ENCODE measurements around the gene DUT. TPM values are rescaled to one million over a fixed set of nuclear protein-coding genes. Genes with fewer than 3 reads are reported as not detected.

Gene DUT
- total RNA-seq, 1 donor from 2014 or later, result 41.4 TPM

DNA sequence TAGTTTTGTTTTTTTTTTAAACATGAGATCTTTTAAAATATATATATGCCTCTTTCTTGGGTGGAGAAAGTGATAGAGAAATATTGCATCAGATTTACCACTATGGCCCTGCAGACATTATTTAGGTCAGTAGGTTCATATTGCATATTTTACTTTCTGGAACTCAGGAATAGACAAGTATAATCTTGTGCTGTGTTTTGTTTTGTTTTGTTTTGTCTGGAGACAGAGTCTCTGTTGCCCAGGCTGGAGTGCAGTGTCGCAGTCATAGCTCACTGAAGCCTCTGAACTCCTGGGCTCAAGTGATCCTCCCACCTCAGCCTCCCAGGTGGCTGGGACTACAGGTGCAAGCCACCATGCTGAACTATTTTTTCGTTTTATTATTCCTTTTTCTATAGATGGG lies 21.5 kb upstream of the DUT start:
- no peak overlapping the region for H3K9ac ChIP-seq (ENCODE audit: low read length)
- no peak overlapping the region for H3K4me3 ChIP-seq (ENCODE audit: insufficient read depth, low read depth, low read length)
- no peaks in the 10 kb centered on the region for H3K4me1 Mint-ChIP-seq (ENCODE audit: low read depth, unreplicated experiment)
- no peaks in the 10 kb centered on the region for H3K9me3 ChIP-seq (ENCODE audit: insufficient read depth, low read depth, low read length)
- FAIRE-seq (no peak), DNase-seq (ENCODE audit: low read depth) (no peak)
- H3K27ac ChIP-seq (ENCODE audit: low read depth, low read length), result no peak overlapping the region
- H3K27me3 Mint-ChIP-seq (ENCODE audit: low read depth, unreplicated experiment), result no peaks in the 10 kb centered on the region
- no peaks in the 10 kb centered on the region for H3K27me3 ChIP-seq (ENCODE audit: insufficient read depth, low read length)
- no peak overlapping the region for H2AFZ ChIP-seq (ENCODE audit: low read depth, low read length)
- no peaks in the 10 kb centered on the region for H3K9me3 Mint-ChIP-seq (ENCODE audit: unreplicated experiment)
- H3K4me3 Mint-ChIP-seq (ENCODE audit: unreplicated experiment), result no peak overlapping the region
- H3K4me2 ChIP-seq (ENCODE audit: low read length), result no peak overlapping the region
- no peaks in the 10 kb centered on the region for H3K36me3 ChIP-seq (ENCODE audit: insufficient read depth, low read length)
- H3K36me3 Mint-ChIP-seq (ENCODE audit: low read depth, unreplicated experiment), result no peaks in the 10 kb centered on the region
- no peaks in the 10 kb centered on the region for H4K20me1 ChIP-seq (ENCODE audit: insufficient read depth, low read length)
- TF ChIP-seq EZH2 (IDR thresholded peaks at IDR 0.05; ENCODE audit: insufficient read depth, low read length), result no peak
- TF ChIP-seq, protein P1, sequence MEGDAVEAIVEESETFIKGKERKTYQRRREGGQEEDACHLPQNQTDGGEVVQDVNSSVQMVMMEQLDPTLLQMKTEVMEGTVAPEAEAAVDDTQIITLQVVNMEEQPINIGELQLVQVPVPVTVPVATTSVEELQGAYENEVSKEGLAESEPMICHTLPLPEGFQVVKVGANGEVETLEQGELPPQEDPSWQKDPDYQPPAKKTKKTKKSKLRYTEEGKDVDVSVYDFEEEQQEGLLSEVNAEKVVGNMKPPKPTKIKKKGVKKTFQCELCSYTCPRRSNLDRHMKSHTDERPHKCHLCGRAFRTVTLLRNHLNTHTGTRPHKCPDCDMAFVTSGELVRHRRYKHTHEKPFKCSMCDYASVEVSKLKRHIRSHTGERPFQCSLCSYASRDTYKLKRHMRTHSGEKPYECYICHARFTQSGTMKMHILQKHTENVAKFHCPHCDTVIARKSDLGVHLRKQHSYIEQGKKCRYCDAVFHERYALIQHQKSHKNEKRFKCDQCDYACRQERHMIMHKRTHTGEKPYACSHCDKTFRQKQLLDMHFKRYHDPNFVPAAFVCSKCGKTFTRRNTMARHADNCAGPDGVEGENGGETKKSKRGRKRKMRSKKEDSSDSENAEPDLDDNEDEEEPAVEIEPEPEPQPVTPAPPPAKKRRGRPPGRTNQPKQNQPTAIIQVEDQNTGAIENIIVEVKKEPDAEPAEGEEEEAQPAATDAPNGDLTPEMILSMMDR (IDR thresholded peaks at IDR 0.05; ENCODE audit: insufficient read depth, low read depth, low read length), result no peak
- no peaks in the 10 kb centered on the region for H3K79me2 ChIP-seq (ENCODE audit: insufficient read depth, low read length)
- no peaks in the 10 kb centered on the region for H3K4me1 ChIP-seq (ENCODE audit: insufficient read depth, low read length)
- H3K27ac Mint-ChIP-seq (ENCODE audit: unreplicated experiment), result no peak overlapping the region

DNA sequence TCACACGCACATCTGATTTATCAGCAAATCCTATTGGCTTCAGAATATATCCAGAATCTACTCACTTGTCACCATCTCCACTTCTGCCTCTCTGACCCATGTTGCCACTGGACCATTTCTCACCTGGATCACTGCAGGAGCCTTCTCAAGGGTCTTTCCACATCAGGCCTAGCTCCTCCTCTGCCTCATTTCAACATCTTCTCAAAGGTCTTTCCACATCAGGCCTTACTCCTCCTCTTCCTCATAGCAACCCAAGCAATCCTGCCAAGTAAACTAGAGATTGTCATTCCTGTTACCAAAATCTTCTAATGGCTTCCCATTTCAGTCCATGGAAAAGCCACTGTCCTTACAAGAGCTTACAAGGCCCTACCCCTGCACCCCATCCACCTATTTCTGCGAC lies 18.0 kb upstream of the DUT start:
- Histone ChIP-seq H3K4me1 (ENCODE audit: insufficient read depth, low read length) (no peaks in the 10 kb centered on the region), H3K9ac (ENCODE audit: low read length) (no peak overlapping the region), H3K4me2 (ENCODE audit: low read length) (no peak overlapping the region), H3K36me3 (ENCODE audit: insufficient read depth, low read length) (no peaks in the 10 kb centered on the region), H3K27me3 (ENCODE audit: insufficient read depth, low read length) (no peaks in the 10 kb centered on the region), H3K27ac (ENCODE audit: low read depth, low read length) (no peak overlapping the region), H3K9me3 (ENCODE audit: insufficient read depth, low read depth, low read length) (no peaks in the 10 kb centered on the region), H2AFZ (ENCODE audit: low read depth, low read length) (no peak overlapping the region), H4K20me1 (ENCODE audit: insufficient read depth, low read length) (no peaks in the 10 kb centered on the region), H3K79me2 (ENCODE audit: insufficient read depth, low read length) (no peaks in the 10 kb centered on the region), H3K4me3 (ENCODE audit: insufficient read depth, low read depth, low read length) (no peak overlapping the region)
- H3K4me3 Mint-ChIP-seq (ENCODE audit: unreplicated experiment), result no peak overlapping the region
- no peaks in the 10 kb centered on the region for H3K9me3 Mint-ChIP-seq (ENCODE audit: unreplicated experiment)
- H3K27me3 Mint-ChIP-seq (ENCODE audit: low read depth, unreplicated experiment), result no peaks in the 10 kb centered on the region
- TF ChIP-seq, protein P1 (IDR thresholded peaks at IDR 0.05; ENCODE audit: insufficient read depth, low read depth, low read length), result no peak
- TF ChIP-seq EZH2 (IDR thresholded peaks at IDR 0.05; ENCODE audit: insufficient read depth, low read length), result no peak
- DNase-seq (ENCODE audit: low read depth), result no peak
- peaks cover 2% of the 10 kb centered on the region for H3K36me3 Mint-ChIP-seq (ENCODE audit: low read depth, unreplicated experiment)
- H3K27ac Mint-ChIP-seq (ENCODE audit: unreplicated experiment), result no peak overlapping the region
- FAIRE-seq, result no peak
- H3K4me1 Mint-ChIP-seq (ENCODE audit: low read depth, unreplicated experiment), result no peaks in the 10 kb centered on the region

GRCh38 chr15:48315041-48315440 lies 16.2 kb upstream of the DUT start:
- Histone ChIP-seq H3K4me3 (ENCODE audit: insufficient read depth, low read depth, low read length) (no peak overlapping the region), H3K27me3 (ENCODE audit: insufficient read depth, low read length) (no peaks in the 10 kb centered on the region), H3K4me1 (ENCODE audit: insufficient read depth, low read length) (no peaks in the 10 kb centered on the region), H3K9me3 (ENCODE audit: insufficient read depth, low read depth, low read length) (no peaks in the 10 kb centered on the region), H3K27ac (ENCODE audit: low read depth, low read length) (no peak overlapping the region), H3K36me3 (ENCODE audit: insufficient read depth, low read length) (no peaks in the 10 kb centered on the region), H3K4me2 (ENCODE audit: low read length) (no peak overlapping the region), H3K79me2 (ENCODE audit: insufficient read depth, low read length) (no peaks in the 10 kb centered on the region), H3K9ac (ENCODE audit: low read length) (no peak overlapping the region), H4K20me1 (ENCODE audit: insufficient read depth, low read length) (no peaks in the 10 kb centered on the region), H2AFZ (ENCODE audit: low read depth, low read length) (no peak overlapping the region)
- Mint-ChIP-seq H3K4me3 (ENCODE audit: unreplicated experiment) (no peak overlapping the region), H3K4me1 (ENCODE audit: low read depth, unreplicated experiment) (no peaks in the 10 kb centered on the region), H3K9me3 (ENCODE audit: unreplicated experiment) (no peaks in the 10 kb centered on the region), H3K27ac (ENCODE audit: unreplicated experiment) (no peak overlapping the region), H3K27me3 (ENCODE audit: low read depth, unreplicated experiment) (no peaks in the 10 kb centered on the region), H3K36me3 (ENCODE audit: low read depth, unreplicated experiment) (peaks cover 2% of the 10 kb centered on the region)
- DNase-seq (ENCODE audit: low read depth), result no peak
- no peak for TF ChIP-seq EZH2 (IDR thresholded peaks at IDR 0.05; ENCODE audit: insufficient read depth, low read length)
- TF ChIP-seq, protein P1 (IDR thresholded peaks at IDR 0.05; ENCODE audit: insufficient read depth, low read depth, low read length), result no peak
- no peak for FAIRE-seq
